ENCODE measurements around the gene PDX1.
A peak's percentile ranks its signal among the peaks of the same experiment; 100 is the strongest.
"Not testable (repeated sequence)": the region's sequence is repeated elsewhere in the genome, so short reads cannot be mapped to it uniquely, and the experiment has no call there.

Gene PDX1

DNA sequence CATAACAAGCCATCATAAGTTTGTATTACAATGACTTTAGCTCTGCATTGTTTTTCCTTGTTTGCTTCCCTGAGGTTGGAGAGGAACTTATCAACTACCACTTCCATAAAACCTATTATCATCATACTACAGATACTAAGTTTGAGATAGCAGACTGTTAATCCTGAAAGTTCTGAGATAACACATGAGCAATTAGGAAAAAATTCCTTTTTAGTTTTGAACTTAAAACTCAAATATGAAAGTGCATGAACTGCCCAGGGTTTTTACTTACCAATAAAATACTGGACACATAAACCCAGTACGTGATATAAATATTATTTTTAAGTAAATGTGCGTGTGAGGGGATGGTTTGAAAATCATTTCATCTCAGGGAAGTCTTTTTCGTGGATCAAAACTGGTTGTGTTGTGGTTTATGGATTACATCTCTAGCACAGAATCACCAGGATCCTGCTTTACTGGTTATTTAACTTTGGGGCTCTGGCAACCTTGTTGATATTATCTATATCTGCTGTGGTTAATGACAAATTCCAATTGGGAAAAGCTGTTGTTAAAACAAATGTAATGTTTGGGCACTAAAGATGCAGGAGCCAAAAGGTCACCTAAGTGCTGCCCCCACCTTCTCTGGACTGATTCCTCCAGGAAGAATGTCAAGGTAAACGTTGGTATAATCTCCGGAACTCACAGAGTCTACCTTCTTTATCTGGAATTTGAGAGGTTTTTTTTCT is 36.9 kb downstream of the PDX1 start:
- DNase-seq, result no peak

DNA sequence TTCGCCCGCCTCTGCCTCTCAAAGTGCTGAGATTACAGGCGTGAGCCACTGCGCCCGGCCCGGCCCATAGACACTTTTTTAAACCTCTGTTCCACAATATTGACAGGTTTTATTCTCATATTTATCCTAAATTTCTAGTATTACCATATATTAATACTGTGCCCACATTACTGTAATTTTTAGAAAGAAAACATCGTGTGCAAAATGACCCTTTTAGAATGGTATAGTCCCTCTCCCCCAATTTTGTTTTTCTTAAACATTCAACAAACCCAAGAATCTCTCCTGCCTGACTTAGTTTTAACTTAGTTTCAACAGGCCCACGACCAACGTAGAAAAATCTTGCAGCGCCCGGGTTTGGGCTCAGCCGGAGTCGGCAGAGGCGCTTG is 40.2 kb downstream of the PDX1 start:
- DNase-seq, result no peak

DNA sequence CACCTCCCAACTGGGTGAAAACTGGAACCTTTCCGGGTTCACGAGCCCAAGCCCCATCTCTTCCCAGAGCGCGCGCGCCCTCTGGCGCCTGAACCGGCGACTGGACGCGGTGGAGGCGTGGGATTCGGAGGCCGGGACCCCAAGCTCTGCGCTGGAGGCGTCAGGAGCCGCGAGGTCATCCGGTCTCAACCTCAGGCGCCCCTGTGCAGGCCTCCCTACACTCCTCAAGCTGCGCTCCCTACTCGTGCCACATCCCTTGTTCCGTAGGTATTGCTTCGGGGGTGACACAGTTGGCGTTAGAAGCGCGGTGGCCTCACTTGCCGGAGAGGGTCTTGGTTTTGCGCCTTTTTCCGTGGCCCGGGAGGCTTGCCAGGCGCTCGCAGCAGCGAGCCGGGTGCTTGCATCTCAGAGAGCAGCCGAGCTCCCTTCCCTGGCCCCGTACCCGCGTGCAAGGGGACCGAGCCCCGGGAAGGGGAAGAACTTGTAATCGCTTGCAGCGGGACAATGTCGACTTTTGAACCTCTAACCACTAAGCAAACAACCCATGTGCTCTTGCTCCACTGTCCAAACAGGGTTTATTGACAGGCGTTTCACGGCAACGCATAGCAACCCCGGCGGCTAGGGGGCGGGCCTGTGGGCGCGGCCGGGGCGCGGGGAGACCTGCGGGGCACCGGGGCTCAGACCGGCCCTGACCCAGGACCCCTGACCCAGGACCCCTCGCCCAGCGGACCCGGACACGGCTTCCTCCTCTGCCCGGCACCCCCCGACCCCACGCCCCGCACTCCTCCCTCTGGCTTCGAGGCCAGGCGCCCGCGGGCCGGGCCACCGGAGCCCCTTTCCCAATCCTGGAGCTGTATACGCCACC is 40.8 kb downstream of the PDX1 start:
- peak; percentile 27 to 30 for DNase-seq

DNA sequence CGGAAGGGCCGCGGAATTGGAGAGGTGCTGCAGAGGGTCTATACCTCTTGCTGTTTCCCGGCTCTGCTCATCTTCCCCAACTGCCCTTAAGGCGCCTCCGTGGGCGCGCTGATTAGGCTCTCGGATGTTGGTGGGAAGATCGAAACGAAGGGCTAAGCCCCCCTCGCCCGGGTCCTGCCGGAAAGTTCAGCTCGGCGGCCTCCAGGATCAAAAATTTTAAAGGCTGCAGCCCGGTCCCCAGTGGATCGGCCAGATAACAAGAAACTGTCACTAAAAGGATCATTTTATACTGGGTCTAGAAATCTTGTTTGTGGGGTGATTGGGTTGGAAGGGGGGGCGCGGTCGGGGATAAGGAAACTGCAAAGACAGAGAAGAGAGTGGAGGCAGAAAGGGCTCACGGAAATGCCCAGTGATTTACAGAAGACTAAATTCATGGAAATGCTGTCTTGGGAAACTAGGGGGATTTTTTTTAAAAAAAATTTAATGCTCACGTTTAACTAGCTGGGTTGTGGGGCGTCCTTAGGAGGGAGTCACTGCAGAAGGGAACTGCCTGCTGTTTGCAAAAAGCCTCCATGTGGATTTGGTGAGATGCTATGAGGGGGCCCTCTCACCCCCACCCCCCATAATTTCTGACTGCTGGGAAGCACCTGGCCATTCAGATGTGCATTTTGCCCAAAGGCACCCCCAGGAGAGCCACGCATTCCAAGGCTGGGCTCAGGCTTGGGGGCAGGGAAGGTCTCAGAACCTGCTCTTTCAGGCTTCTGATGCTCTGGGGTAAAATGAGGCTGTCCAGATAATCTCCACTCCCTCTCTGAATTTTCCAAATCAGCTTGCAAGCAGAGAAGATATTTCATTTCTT is 41.7 kb downstream of the PDX1 start:
- DNase-seq, result no peak

DNA sequence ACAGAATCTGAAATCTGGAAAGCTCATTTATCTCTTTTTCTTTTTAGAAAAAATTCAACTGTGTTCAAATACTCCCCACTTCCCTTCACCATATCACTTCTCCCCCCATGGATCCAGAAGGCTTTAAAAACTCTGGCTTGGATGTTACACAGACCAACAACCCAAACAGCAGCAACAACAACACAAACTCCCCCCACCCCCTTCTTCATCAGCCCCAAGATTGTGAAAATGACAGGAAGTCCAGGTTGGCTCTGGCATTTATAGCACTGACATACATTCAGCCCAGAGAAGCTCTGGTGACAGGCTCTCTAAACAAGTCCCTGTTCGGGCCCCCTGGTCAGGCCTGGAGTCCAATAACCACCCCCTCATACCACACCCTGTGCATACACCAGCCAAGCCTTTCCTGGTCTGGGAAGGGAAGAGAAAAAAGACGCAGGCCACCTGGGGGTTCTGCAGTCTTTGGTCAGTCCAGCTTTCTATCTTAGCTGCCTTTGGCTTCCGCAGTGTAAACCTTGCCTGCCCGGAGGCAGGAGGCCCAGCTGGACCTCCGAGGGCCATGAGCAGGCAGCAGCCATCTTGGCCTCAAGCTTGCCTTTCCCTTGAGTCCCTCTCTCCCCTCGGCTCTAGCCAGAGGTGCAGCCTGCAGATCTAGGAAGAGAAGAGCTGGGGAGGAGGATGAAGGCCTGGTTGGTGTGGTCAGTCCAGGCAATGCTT is 42.5 kb downstream of the PDX1 start:
- DNase-seq, result no peak

DNA sequence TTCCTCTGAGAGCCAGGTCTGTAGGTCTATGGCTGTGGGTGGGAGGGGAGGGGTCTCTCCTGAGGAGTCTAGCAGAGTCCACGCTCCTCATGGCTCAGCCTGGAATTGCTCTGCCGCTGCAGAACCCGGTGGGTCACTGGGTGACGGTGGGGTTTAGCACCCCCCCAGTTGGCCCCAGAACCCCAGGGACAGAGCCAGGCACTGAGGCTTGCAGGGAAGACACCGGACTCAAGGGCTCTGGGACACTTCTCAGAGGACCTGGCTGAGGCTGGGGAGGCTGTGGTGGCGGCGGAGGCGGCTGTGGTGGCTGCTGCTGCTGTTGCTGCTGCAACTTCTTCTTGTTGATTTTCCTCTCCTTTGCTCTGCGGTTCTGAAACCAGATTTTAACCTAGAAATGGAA is 43.2 kb downstream of the PDX1 start:
- no peak for DNase-seq

DNA sequence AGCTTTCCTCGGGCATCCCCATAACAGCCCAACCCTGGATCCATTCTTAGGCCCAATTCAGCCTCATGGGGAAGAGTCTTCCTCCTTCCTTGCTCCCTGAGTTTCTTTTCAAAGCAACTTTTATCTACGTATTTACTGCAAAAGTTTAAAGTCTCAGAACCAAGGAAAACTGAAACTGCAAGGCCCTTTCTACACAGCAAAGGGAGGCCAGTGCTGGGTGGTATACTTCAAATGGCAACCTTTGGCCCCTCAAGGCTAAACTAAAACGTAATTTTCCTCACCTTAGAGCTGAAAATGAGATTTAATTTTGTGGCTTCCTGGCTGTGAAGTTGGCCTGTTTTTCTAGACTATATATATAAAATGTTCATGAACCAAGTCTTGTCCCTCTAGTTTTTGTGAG is 43.7 kb downstream of the PDX1 start:
- DNase-seq, result no peak

DNA sequence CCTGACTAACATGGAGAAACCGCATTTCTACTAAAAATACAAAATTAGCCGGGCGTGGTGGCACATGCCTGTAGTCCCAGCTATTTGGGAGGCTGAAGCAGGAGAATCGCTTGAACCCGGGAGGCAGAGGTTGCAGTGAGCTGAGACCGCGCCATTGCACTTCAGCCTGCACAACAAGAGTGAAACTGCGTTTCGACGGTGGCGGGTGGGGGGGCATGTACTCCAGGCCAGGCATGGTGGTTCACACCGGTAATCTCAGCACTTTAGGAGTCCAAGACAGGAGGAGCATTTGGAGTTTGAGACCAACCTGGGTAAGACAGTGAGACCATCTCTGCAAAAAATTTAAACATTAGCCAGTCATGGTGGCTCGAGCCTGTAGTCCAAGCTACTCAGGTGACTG is 44.4 kb downstream of the PDX1 start:
- DNase-seq, result not testable (repeated sequence)

DNA sequence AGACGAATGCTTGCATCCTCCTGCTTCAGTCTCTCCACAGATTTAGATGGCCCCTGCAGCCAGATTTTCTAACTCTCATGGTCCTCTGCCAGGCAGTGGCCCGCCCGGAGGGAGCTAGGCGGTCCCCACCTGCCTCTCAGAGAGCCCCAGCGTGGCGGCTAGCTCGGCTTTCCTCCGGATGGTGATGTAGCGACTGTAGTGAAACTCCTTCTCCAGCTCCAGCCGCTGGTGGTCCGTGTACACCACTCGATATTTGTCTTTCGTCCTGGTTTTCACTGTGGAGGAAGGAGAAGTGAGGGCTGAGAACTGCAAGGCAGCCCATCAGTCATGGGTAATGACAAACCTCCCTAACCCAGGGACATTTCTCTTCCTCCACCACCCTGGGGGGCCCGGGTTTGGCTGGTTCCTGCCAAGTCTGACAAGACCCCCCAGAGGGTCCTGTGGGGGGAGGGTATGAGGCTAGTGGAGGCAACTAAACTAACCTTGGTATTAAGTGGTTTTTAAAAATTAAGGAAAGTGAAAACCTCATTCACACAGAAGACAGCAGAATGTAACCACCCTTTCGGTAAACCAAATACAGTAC is 45.0 kb downstream of the PDX1 start:
- DNase-seq, result no peak

DNA sequence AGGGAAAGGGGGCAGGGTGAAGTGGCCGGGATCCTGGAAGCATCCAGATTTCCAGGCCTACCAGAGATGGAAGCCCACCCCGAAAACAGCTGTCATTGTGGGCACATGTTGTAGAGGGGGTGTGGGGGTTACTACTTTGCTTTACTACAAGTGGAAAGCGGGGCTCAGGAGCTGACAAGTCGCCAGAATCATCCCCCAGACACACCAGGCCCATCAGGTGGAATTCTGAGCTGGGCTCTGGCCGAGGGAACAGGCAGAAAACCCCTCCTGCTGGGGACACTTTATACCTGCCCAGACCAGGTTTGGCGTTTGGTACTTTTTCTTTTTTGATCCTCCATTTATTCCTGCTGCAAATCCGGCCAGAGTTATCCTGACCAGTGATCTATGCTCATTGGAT is 45.5 kb downstream of the PDX1 start:
- DNase-seq, result no peak

DNA sequence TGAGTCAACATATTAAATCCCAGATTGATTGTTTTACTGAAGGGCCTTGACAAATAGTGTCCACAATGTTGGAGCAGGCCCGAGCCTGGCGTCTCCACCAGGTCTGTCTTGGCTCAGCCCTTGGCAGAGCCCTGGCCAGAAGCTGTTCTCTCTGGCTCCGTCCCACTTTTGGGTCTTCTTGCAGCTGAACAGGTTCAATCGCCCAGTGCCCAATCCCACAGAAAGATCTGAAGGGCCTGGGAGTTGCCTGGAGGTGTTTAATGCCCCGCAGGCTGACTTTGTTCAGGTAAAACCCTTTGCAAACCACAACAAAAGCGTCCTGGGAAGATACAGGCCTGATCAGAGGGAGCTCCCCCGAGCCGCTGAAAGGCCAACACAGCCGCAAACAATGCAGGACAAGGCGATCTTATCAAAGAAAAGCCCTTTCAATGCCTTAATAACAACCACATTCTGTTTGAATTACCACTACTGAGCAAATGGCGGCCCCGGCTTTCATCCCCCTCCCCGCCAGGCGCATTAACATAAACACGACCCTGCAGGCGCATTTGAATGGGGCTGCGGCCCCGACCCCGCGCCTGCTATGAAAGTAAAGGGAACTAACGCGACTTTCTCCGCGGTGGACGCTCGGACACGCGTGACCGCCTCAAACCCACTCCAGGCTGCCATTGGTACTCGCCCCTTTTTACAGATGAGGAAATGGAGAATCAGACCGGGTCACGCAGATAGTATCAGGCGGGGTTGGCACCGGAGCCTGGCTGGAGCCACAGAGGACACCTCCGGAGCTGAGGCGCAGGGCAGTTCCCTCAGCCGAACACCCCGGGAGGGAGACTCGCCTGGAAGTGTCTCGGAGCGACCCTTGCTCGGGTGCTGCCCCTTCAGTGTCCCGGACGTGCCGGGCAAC is 46.2 kb downstream of the PDX1 start:
- no peak for DNase-seq

DNA sequence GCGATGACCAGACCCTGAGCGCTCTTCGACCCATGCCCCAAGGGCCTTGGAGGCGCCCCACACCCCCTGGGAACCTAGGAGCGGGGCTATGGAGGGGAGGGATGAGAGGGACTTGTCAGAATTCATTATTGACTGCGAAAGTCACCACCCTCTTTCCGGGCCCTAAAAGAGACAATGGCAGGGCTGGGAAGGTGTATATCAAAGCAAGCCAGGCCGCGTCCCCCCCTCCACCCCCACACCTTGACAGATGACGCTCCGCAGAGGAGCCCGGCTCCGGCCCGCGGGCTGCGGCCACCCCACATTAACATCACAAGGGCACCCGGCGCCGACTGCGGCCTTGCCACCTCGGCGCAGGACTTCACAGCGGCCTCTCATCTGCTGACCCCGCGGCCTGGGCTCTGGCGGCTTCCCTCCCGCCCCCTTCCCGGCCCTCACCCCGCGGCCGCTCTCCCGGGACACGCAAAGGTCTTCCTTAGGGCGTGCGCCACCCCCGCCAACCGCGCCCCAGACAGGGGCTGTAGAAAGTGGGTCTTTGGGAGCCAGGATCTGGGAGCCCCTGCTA is 46.9 kb downstream of the PDX1 start:
- DNase-seq, result no peak

DNA sequence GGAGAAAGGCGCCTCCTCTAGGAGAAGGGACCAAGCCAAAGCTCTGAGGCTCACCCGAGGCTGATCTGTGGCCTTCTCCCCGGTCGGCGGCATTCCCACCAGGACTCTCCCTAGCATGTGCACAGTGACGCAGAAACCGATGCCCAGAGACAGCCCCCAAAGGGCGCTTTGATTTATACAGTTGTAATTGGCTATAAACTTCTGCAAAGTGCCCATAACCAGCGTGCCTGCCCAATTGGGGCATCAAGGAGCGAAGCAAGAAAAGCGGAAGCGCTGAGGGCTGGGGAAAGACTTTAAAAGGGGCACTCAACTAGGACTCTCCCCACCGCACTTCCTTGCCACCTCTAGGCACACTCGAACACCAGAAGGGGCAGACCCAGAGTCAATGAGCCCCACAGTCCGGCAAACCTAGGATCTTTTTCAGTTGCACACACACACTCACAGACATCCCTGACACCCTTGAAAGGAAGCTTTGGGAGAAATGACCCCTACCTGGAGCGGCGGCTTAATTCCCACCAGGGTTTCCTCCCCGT is 47.5 kb downstream of the PDX1 start:
- no peak for DNase-seq

DNA sequence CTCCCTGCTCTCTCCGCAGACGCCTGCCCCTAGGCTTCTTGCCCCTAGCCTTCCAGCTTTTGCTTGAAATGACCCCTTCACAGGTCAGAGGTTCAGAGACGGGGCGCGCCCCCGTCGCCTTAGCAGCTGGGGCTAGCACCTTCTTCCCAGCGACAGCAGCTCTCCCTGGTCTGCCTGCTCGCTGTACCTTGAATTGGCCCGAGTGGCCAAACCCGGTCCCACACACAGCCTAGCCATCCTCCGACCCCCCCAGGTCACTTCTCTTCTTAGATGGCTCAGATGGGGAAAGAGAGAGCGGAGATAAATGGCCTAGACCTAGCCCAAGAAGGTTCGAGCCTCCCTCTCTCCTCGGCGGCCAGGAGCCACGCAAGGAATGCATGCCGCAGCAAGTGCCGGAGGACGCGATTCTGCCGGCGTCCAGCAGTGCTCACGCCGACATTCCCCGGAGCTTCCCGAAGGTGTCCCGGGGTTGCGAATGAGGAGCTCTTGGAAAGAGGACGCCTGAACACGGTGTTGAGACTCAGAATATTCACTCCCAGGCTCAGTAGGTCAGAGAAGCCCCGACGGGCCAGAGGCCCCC is 48.0 kb downstream of the PDX1 start:
- no peak for DNase-seq

DNA sequence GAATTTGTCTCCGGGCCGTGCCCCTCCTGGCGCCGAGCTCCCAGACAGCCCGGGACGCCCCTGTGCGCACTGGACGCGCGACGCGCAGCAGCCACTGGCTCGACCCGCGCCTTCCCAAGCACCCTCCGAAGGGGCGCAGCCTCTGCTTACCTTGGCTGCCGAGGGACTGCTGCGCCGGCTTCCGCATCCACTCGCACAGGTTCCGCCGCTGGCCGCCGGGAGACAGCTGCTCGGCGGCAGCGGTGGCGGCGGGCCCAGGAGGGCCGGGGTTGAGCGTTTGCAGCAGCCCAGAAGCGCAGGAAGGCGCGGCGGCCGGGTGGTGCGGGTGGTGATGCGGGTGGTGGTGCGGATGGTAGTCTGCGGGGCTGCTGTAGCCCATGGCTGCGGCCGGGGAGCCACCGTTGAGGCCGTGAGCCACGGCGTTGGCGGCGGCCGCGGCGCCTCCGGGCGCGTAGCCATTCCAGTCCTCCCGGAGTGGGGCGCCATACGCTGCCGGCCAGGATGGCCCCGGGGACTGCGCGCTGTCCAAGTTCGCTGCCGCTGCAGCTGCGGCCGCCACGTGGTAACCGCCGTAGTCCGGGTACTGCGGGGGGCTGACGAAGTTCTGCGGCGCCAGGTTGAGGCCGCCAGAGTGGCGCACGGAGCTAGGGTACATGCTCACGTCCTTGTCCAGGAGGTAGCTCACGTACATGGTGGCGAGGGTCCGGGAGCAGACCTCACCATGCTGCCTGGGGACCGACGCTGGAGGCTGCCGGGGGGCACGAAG is 48.7 kb downstream of the PDX1 start:
- peak; percentile 24 to 47 for DNase-seq

DNA sequence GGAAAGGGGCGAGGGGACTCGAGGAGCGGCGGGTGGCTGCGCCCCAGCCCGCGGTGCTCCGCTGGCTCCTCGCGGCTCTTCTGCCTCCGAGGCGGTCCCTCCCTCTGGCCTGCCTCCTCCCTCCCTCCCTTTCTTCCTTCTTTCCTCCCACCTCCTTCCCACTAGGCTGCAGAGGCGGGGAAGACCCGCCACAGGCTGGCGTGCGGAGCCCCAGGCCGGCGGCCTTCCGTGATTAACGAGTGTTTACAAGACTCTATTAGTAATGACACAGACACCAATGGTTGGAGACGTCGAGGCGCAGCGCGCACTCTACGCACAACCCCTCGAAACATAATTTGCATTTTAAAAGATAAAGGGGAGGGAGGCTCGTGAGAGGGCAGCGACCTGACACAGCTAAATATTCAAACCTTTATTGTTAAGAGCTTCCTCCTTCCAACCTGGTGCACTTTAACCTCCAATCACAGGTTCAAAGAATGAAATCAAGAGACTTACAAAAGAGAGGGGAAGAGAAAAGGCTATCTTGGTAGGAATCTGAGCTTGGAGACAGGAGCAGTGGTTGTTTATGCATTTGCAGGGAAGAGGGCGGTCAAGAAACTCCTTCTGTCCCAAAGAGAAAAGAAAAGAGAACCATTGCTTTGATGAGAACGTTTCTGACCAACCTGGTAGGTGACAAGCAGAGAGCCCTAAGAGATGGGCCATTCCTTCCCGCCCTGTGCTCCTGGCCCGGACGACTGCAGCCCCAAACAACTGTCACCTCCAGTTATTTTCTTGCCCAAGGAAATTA is 49.5 kb downstream of the PDX1 start, which contains the start of gene CDX2:
Gene CDX2 (minus strand): TSS at position 234 of the 784 bp plus-strand sequence. CDS start 309 bp downstream, outside the sequence.
- DNase-seq, result no peak

DNA sequence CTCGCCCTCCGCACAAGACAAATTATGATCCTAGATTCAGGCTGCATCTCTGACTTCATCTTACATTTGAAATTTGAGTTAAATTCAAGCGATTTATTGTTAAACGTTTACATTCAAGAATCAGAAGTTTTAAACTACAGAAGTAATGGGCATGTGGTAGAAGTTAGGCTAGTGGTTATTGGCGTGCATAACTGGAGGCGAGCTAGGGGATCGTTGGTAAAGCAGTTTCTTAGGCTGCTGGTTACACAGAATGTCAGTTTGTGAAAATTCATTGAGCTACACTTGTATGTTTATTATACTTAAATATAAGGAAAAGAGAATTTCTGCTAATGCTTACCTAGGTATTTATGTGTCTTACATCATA is 50.0 kb downstream of the PDX1 start:
- DNase-seq, result no peak
